WTC11 (cell line): Measurements from ENCODE around the gene C19orf85. TPM values are rescaled to one million over a fixed set of nuclear protein-coding genes. Genes with fewer than 3 reads are reported as not detected.

Experiments
- ATAC-seq: fragments of 200-7000 bp; cut with Tn5 transposase; 2 replicates; pipeline ENCODE4 v1.10.0; 2021; ENCODE audit warnings: mild to moderate bottlenecking, moderate library complexity
- CTCF ChIA-PET: fragments of 300-600 bp; sonication (Branson Sonifier 250); formaldehyde crosslinking; loops from one replicate; lab custom pipeline; 2021; ENCODE audit warnings: antibody characterized with exemption; lab: Charles Lee
- POLR2A ChIA-PET: fragments of 350-600 bp; sonication (Branson Sonifier 250); formaldehyde crosslinking; loops from one replicate; lab custom pipeline; 2021; ENCODE audit warnings: antibody characterized with exemption; lab: Charles Lee
- DNase-seq: peaks from one replicate; pipeline ENCODE4 v3.0.0; 2021; ENCODE audit warnings: low spot score
- H3K27ac Mint-ChIP-seq: 2 replicates; pipeline ENCODE4 v1.8.0; 2021; ENCODE audit warnings: mixed read lengths
- H3K27me3 Mint-ChIP-seq: 2 replicates; pipeline ENCODE4 v1.8.0; 2021; ENCODE audit warnings: low read depth, mild to moderate bottlenecking, moderate library complexity, mixed read lengths
- H3K36me3 Mint-ChIP-seq: 2 replicates; pipeline ENCODE4 v1.8.0; 2021; ENCODE audit warnings: mixed read lengths
- H3K4me1 Mint-ChIP-seq: 2 replicates; pipeline ENCODE4 v1.8.0; 2022; ENCODE audit warnings: mixed read lengths
- H3K4me3 Mint-ChIP-seq: 2 replicates; pipeline ENCODE4 v1.8.0; 2021; ENCODE audit warnings: mild to moderate bottlenecking, moderate library complexity, mixed read lengths
- H3K9me3 Mint-ChIP-seq: 2 replicates; pipeline ENCODE4 v1.8.0; 2021; ENCODE audit warnings: mixed read lengths
- ATF6 ChIP-seq: sonication (generic); formaldehyde crosslinking; IDR thresholded peaks from 2 replicates; pipeline ENCODE4 v1.8.1; 2023; ENCODE audit warnings: mild to moderate bottlenecking, missing genetic modification reagents
- CREB1 ChIP-seq: sonication (generic); formaldehyde crosslinking; IDR thresholded peaks from 2 replicates; pipeline ENCODE4 v1.8.0; 2023; ENCODE audit warnings: mild to moderate bottlenecking, missing genetic modification reagents
- E2F1 ChIP-seq: sonication (generic); formaldehyde crosslinking; IDR thresholded peaks from 2 replicates; pipeline ENCODE4 v1.8.0; 2022; ENCODE audit warnings: mild to moderate bottlenecking, missing genetic modification reagents
- E2F5 ChIP-seq: sonication (generic); formaldehyde crosslinking; IDR thresholded peaks from 2 replicates; pipeline ENCODE4 v1.8.1; 2022; ENCODE audit warnings: mild to moderate bottlenecking, moderate library complexity, missing genetic modification reagents
- ERG ChIP-seq: fragments of 250-450 bp; sonication (Bioruptor Pico); IDR thresholded peaks from 2 replicates; pipeline ENCODE4 v1.8.0; 2021; ENCODE audit warnings: mild to moderate bottlenecking
- FOXJ3 ChIP-seq: sonication (generic); formaldehyde crosslinking; IDR thresholded peaks from 2 replicates; pipeline ENCODE4 v1.9.0; 2021; ENCODE audit warnings: missing genetic modification reagents, mild to moderate bottlenecking, borderline replicate concordance
- FOXP4 ChIP-seq: sonication (generic); formaldehyde crosslinking; IDR thresholded peaks from 2 replicates; pipeline ENCODE4 v1.8.0; 2022; ENCODE audit warnings: mild to moderate bottlenecking, missing genetic modification reagents
- GTF2I ChIP-seq: fragments of 250-450 bp; sonication (Bioruptor Pico); conservative IDR thresholded peaks from 2 replicates; pipeline ENCODE4 v1.4.0; 2021; ENCODE audit warnings: mild to moderate bottlenecking
- MAX ChIP-seq: sonication (generic); formaldehyde crosslinking; IDR thresholded peaks from 2 replicates; pipeline ENCODE4 v1.8.0; 2022; ENCODE audit warnings: mild to moderate bottlenecking, missing genetic modification reagents
- MLX ChIP-seq: sonication (generic); formaldehyde crosslinking; IDR thresholded peaks from 2 replicates; pipeline ENCODE4 v1.8.1; 2023; ENCODE audit warnings: mild to moderate bottlenecking, missing genetic modification reagents, moderate library complexity
- NFATC4 ChIP-seq: fragments of 250-450 bp; sonication (Bioruptor Pico); IDR thresholded peaks from 2 replicates; pipeline ENCODE4 v1.9.0; 2021; ENCODE audit warnings: mild to moderate bottlenecking
- NR3C1 ChIP-seq: sonication (generic); formaldehyde crosslinking; conservative IDR thresholded peaks from 2 replicates; pipeline ENCODE4 v1.8.1; 2023; ENCODE audit warnings: low read depth, mild to moderate bottlenecking, missing genetic modification reagents
- OVOL2 ChIP-seq: fragments of 250-450 bp; sonication (Bioruptor Pico); IDR thresholded peaks from 2 replicates; pipeline ENCODE4 v1.9.0; 2021; ENCODE audit warnings: mild to moderate bottlenecking, borderline replicate concordance
- SMAD3 ChIP-seq: sonication (generic); formaldehyde crosslinking; IDR thresholded peaks from 2 replicates; pipeline ENCODE4 v1.8.0; 2022; ENCODE audit warnings: missing genetic modification reagents, mild to moderate bottlenecking, borderline replicate concordance
- SP1 ChIP-seq: sonication (generic); formaldehyde crosslinking; conservative IDR thresholded peaks from 2 replicates; pipeline ENCODE4 v1.8.1; 2022; ENCODE audit warnings: missing genetic modification reagents
- USF1 ChIP-seq: sonication (generic); formaldehyde crosslinking; IDR thresholded peaks from 2 replicates; pipeline ENCODE4 v1.8.0; 2022; ENCODE audit warnings: mild to moderate bottlenecking, missing genetic modification reagents
- ZNF138 ChIP-seq: sonication (generic); formaldehyde crosslinking; conservative IDR thresholded peaks from 2 replicates; pipeline ENCODE4 v1.8.1; 2022; ENCODE audit warnings: mild to moderate bottlenecking, moderate library complexity, missing genetic modification reagents
- ZNF281 ChIP-seq: sonication (generic); formaldehyde crosslinking; IDR thresholded peaks from 2 replicates; pipeline ENCODE4 v1.8.0; 2023; ENCODE audit warnings: mild to moderate bottlenecking, missing genetic modification reagents
- ZNF416 ChIP-seq: fragments of 250-450 bp; sonication (Bioruptor Pico); IDR thresholded peaks from 2 replicates; pipeline ENCODE4 v1.9.0; 2021; ENCODE audit warnings: mild to moderate bottlenecking, inconsistent platforms
- ZNF671 ChIP-seq: fragments of 250-450 bp; sonication (Bioruptor Pico); IDR thresholded peaks from 2 replicates; pipeline ENCODE4 v1.8.0; 2021; ENCODE audit warnings: mild to moderate bottlenecking
- total RNA-seq: library from RNA; stranded (reverse); gene quantifications from 3 replicates; pipeline ENCODE4 v1.2.3, GENCODE V29; 2021

C19orf85 gene
- total RNA-seq, 1 experiment from 2014 or later, result 2.2 TPM

GRCh38 chr19:55441692-55442321 lies 22.7 kb downstream of the C19orf85 start (continued):
- TF ChIP-seq MAX (CRISPR knock-in tag), result peak; percentile 60
- no peak for TF ChIP-seq GTF2I
- no peak for TF ChIP-seq NR3C1 (CRISPR knock-in tag)
- TF ChIP-seq ERG (CRISPR knock-in tag), result no peak
- no peak for TF ChIP-seq ZNF138
- TF ChIP-seq OVOL2, result no peak
- TF ChIP-seq ZNF671, result no peak

GRCh38 chr19:55441319-55441691 lies 23.2 kb downstream of the C19orf85 start:
- POLR2A ChIA-PET, result no interaction called here

More at GRCh38 chr19:55441319-55441691, 23.2 kb downstream of the C19orf85 start:
- no peak for ATAC-seq
- Mint-ChIP-seq H3K4me1 (peaks cover 23% of the 10 kb centered on the region), H3K27me3 (peaks cover 8% of the 10 kb centered on the region), H3K36me3 (no peaks in the 10 kb centered on the region), H3K9me3 (no peaks in the 10 kb centered on the region), H3K4me3 (peak overlapping the region; percentile 62), H3K27ac (no peak overlapping the region; the same call in none of the 2 replicates)
- TF ChIP-seq SMAD3 (CRISPR knock-in tag) (no peak), E2F1 (CRISPR knock-in tag) (no peak), MLX (CRISPR knock-in tag) (no peak), ZNF281 (CRISPR knock-in tag) (no peak), E2F5 (CRISPR knock-in tag) (no peak), NR3C1 (CRISPR knock-in tag) (no peak), FOXJ3 (CRISPR knock-in tag) (no peak), USF1 (CRISPR knock-in tag) (no peak), ATF6 (CRISPR knock-in tag) (no peak), ZNF416 (CRISPR knock-in tag) (no peak), NFATC4 (CRISPR knock-in tag) (no peak), FOXP4 (CRISPR knock-in tag) (no peak), SP1 (CRISPR knock-in tag) (no peak), ZNF671 (no peak), CREB1 (no peak), ERG (CRISPR knock-in tag) (no peak)
- no peak for DNase-seq
- CTCF ChIA-PET, result interaction anchor here (0.8 to 1.4 kb wide), 5 partner anchors 20 to 165 kb away, joined by 3 read pairs; partner anchors contain the start of gene ISOC2
